LNCAP (cell line): ENCODE measurements around the gene LGR5.

ENCODE experiments used
- TF ChIP-seq, protein P1 (sequence below): fragments of 450-650 bp; IDR thresholded peaks from 2 replicates; pipeline ENCODE4 v1.5.1; 2017; ENCODE audit warnings: mild to moderate bottlenecking

The LGR5 gene

DNA sequence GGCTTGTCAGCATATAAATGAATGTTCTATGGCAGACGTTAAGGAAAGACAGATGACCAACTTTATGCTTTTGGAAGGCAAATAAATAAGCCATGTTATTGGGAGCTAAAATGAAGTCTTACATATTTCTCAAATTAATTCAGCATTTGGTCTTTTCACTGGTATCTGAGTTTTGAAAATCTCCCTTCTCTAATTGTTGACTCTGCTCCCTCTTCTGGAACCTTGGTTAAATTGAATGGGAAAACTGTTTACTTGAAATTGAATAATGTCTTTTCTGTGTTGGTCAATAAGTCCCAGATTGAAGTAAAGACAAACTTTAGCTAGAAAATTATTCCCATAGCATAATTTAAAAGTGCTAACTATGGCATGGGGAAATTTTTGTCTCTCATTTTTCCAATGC is 38.7 kb downstream of the LGR5 start:
- TF ChIP-seq, protein P1, sequence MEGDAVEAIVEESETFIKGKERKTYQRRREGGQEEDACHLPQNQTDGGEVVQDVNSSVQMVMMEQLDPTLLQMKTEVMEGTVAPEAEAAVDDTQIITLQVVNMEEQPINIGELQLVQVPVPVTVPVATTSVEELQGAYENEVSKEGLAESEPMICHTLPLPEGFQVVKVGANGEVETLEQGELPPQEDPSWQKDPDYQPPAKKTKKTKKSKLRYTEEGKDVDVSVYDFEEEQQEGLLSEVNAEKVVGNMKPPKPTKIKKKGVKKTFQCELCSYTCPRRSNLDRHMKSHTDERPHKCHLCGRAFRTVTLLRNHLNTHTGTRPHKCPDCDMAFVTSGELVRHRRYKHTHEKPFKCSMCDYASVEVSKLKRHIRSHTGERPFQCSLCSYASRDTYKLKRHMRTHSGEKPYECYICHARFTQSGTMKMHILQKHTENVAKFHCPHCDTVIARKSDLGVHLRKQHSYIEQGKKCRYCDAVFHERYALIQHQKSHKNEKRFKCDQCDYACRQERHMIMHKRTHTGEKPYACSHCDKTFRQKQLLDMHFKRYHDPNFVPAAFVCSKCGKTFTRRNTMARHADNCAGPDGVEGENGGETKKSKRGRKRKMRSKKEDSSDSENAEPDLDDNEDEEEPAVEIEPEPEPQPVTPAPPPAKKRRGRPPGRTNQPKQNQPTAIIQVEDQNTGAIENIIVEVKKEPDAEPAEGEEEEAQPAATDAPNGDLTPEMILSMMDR, result peak; percentile 21; the same call in 1 of the 2 replicates

DNA sequence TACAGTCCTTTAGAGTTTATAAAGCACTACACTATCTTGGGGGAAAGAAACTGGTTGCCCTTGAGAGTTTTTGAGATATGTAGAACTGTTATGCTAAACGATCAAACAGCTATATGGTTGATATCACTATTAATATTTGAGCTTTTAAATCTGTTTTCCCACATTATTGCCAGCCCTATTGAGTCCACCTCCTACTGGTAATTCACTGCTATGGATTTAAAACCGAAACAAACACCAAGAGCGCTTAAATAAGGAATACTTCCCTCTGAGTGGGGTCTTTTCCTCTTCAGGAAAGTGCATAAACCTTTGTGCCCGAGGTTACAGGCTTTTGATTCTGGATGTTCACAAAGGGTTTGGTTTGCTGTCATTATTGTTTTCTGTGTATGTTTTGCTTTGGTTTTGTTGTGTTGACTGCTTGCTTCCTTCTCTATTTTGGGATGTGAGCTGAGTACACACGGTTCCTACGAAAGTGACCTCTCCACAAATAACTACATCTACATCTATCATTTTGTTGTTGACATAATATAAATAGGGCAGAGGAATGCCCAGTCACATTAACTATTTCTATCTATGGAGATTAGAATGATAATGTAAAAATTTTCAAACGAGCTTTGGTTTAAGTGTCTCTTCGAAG is 44.8 kb downstream of the LGR5 start:
- TF ChIP-seq, protein P1, result no peak

DNA sequence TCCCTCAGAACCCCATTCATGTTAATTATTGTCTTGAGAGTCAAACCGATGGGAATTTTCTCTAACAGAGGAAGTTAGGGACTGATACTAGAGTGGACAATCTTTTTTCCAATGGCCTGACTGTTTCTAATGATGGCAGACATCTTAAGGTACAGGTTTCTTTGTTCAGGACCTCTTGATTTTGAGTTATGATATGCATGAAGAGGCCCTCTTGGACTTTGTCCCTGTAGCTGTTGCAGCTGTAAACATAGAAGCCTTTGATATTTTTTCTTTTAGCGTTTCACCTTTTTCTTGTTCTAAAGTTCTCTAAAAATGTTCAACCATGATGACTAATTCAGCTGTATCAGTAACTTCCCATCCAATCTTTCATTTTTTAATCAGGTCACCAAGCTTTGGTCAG is 53.0 kb downstream of the LGR5 start:
- TF ChIP-seq, protein P1, result no peak

DNA sequence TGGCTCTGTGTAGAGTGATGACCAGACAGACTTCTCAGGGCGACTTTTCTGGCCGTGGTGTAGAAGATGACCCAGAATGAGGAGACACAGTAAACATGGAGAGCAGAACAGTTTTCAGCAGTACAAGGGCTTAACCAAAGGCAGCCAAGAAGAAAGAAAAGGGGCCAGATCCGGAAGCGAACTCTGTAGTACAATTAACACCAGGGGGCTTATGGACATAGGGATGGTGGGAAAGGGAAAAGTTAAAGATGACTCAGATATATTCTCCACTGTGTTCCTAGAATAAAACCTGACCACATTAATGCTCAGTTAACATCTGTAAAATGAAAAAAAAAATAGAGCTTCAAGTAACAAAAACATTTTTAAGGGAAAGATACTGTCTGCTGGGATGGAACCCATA is 60.2 kb downstream of the LGR5 start:
- TF ChIP-seq, protein P1, result no peak

DNA sequence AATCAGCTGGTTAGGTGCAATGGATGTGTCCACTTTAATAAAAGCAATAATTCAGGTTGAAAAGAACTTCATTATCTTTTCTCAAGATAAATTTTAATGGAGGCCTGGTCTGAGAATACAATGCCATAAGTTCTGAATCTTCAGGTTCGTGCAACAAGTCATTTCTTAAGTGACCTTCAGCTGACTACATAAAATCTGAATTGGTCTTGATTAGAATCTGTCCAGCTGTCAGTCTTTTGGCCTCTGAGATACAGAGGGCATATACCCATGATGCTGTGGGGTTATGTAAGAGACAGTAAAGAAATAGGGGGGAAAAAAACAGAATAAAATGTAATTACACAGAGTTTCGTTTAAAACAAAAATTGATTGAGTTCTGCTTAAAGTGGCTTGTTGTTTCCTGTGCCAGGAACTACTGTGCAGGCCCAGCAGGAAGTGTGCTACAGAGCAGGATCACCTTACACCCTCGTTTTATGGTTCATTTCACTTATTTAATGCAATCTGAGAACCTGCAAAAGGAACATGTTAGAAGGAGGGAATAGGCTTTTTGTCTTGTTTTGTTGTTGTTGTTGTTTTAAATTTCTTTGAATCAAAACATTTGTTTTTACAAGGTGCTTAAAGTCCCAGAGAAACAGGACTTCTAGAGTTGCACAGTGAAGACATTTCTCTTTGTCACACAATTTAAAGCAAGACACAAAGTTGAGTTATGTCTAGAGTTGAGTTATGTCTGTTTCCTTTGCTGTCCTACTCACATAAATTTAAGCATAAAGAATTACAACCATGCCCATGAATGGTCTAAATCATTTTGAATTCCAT is 64.2 kb downstream of the LGR5 start:
- TF ChIP-seq, protein P1, result no peak

DNA sequence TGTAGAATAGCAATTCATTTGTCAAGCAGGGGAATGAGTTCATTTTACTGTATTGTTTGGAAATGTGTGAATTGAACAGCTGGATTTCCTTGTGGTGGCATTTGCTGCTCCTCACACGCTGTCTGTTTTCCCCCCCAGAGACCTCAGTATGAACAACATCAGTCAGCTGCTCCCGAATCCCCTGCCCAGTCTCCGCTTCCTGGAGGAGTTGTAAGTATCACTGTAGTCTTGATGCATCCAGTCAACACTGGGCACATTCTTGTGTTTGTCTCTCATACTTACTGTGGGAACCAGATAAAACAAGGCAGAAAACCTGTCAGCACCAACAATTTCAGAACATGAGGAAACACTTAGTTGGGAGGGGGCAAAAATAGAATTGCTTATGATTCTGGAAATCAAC is 64.9 kb downstream of the LGR5 start:
- TF ChIP-seq, protein P1, result no peak

DNA sequence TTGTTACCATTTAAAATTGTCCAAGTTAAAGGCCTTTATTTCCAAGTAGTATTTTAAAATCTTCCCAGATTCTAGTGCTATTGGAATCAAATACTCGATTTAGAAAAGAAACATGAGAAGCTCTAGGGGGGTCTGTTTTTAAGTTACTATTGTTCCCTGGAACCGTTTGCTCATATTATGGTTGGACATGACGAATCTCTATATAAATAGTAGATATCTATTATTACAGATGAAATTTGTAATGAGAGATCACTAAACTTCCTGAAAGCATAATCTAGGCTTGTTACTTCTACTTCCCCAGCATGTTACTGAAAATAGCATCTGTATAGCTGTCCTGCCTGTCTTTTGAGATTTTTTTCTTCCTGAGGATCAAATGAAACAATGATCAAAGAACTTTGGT is 70.1 kb downstream of the LGR5 start:
- TF ChIP-seq, protein P1, result no peak
